Upper lobe of left lung (tissue), 4 donors: ENCODE data around the gene THOC5.

Experiments used
- CTCF ChIP-seq, 6 experiments: fragments of 450-650 bp in 4 of 6; fragments of 200-600 bp in 2 of 6; sonication (generic) in 2 of 6; IDR thresholded peaks; one replicate each; pipeline ENCODE4 v1.5.1; 2016 to 2019; ENCODE audit warnings: antibody characterized with exemption in 6 of 6
- POLR2A ChIP-seq, 4 donors: fragments of 450-650 bp; IDR thresholded peaks; one replicate each; pipeline ENCODE4 v1.5.1; 2016 to 2017; ENCODE audit warnings: antibody characterized with exemption in 4 of 4, mild to moderate bottlenecking in 2 of 4

- TF ChIP-seq POLR2A (IDR thresholded peaks at IDR 0.05), result no peak
- no peak for TF ChIP-seq CTCF (IDR thresholded peaks at IDR 0.05)
Measured at GRCh38 chr22:29464581-29464980, 89.0 kb downstream of the THOC5 start.
